Heart right ventricle (tissue), 16 donors: ENCODE data around the gene MARCHF9. TPM values are rescaled to one million over a fixed set of nuclear protein-coding genes. Genes with fewer than 3 reads are reported as not detected.

ENCODE experiments used
- ATAC-seq, 8 donors: fragments of 200-7000 bp; cut with Tn5 transposase; one replicate each; pipeline ENCODE4 v1.9.1; 2020; ENCODE audit warnings: mild to moderate bottlenecking in 8 of 8, moderate library complexity in 8 of 8, moderate number of reproducible peaks in 1 of 8
- DNase-seq, 2 donors: peaks; one replicate each; pipeline ENCODE4 v3.0.0-alpha.2; 2020
- H3K27ac ChIP-seq, 10 donors: fragments of 200-600 bp; sonication (generic) in 2 of 10; one replicate each; pipeline versions ENCODE4 v1.5.0 to v1.8.0; 2020 to 2022; ENCODE audit warnings: mild to moderate bottlenecking in 3 of 10
- H3K27me3 ChIP-seq, 7 donors: fragments of 200-600 bp; one replicate each; pipeline ENCODE4 v1.8.0; 2021 to 2022; ENCODE audit warnings: mild to moderate bottlenecking in 2 of 7
- H3K36me3 ChIP-seq, 9 donors: fragments of 200-600 bp; sonication (generic) in 1 of 9; one replicate each; pipeline versions ENCODE4 v1.5.0 to v1.8.0; 2020 to 2022; ENCODE audit warnings: mild to moderate bottlenecking in 2 of 9
- H3K4me1 ChIP-seq, 9 donors: fragments of 200-600 bp; sonication (generic) in 1 of 9; one replicate each; pipeline versions ENCODE4 v1.5.0 to v1.8.0; 2020 to 2022; ENCODE audit warnings: mild to moderate bottlenecking in 4 of 9
- H3K4me3 ChIP-seq, 10 donors: fragments of 200-600 bp; sonication (generic) in 2 of 10; one replicate each; pipeline versions ENCODE4 v1.5.0 to v1.8.0; 2020 to 2022; ENCODE audit warnings: mild to moderate bottlenecking in 7 of 10, moderate library complexity in 2 of 10
- H3K9me3 ChIP-seq, 11 donors: fragments of 200-600 bp in 10 of 11; sonication (generic) in 2 of 11; one replicate each; pipeline versions ENCODE4 v1.5.0 to v1.8.0; 2013 to 2022; ENCODE audit warnings: mild to moderate bottlenecking in 2 of 11, control low read depth in 1 of 11, moderate library complexity in 1 of 11
- CTCF ChIP-seq, 9 donors: fragments of 200-600 bp; sonication (generic) in 2 of 9; IDR thresholded peaks; one replicate each; pipeline versions ENCODE4 v1.5.0 to v1.8.0; 2021 to 2022; ENCODE audit warnings: antibody characterized with exemption in 9 of 9, mild to moderate bottlenecking in 5 of 9, moderate library complexity in 1 of 9
- WGBS, 2 donors: extraction: QIAGEN DNeasy Blood & Tissue Kit; methylation state at CpG; one replicate each; pipeline ENCODE4 v1.1.7; 2013; ENCODE audit warnings: inconsistent platforms in 1 of 2; 5-methylcytosine and 5-hydroxymethylcytosine counted together
- intact Hi-C, 10 donors: fragments of 100-400 bp; cut with DNase I; formaldehyde crosslinking; loops; one replicate each; pipeline versions ENCODE4 v1.11.1 to v1.14.2; 2022
- polyA plus RNA-seq, 2 donors: library from polyadenylated mRNA; stranded (reverse); fragments of 200-250 nt; gene quantifications; one replicate each; pipeline ENCODE4 v1.2.3, GENCODE V29; 2013
- total RNA-seq, 10 donors: library from RNA; stranded (reverse); fragmentation: NEBNext Ultra II Directional in 3 of 10; extraction: Animal tissue kit (Norgen Biotek cat#: 25700) in 3 of 10; gene quantifications; one replicate each; pipeline versions ENCODE4 v1.2.1 to v1.2.4, GENCODE V29; 2021 to 2023
- donor health status: Arrhythmogenic right ventricular cardiomyopathy.
- donor health status: ischemic (EF 13 %, LVEDD 7.1; RV severe dilation, severe dysfunction).
- donor health status: healthy with polysubstance abuse.
- donor health status: DM: no; HTN: yes; CAD: no.
- donor health status: DM: no; HTN: no; CAD: no.
- donor health status: ischemic (EF 25% LVEDD 6.9; RV normal size, moderate dysfunction).
- donor health status: ischemic (EF 25% LVEDD 5.7; RV mildly dilated, moderate dysfunction).
- donor health status: healthy.
- donor health status: DM: yes; HTN: yes; CAD: no.
- donor health status: Ischemic cardiomyopathy.
- donor health status: ischemic (EF 35%, LVEDD 5.7; RV mildly dilated, moderate dysfunction).
- donor health status: nonischemic (EF 11% LVEDD 7.7; RV severe dilation, severe dysfunction).
- donor health status: DM: yes; HTN: yes; CAD: no.
- donor health status: PGD.
- donor health status: ischemic (EF 29% LVEDD 5.4; RV normal size, mild dysfunction).
- donor health status: nonischemic (EF 23%, LVEDD 6.1; RV moderate dilation, normal function).

MARCHF9 gene
- total and polyA plus RNA-seq, 12 donors: 11.2 to 20.7 (median 13.7) TPM

GRCh38 chr12:57735952-57736740, 18.8 kb upstream of the MARCHF9 start:
- DNase-seq: peak; percentile 53 to 61
- WGBS, 2 donors: 5 to 6% methylated on average over 49 of the region's 49 CpGs
- H3K9me3 ChIP-seq: no peaks in the 10 kb centered on the region

DNA sequence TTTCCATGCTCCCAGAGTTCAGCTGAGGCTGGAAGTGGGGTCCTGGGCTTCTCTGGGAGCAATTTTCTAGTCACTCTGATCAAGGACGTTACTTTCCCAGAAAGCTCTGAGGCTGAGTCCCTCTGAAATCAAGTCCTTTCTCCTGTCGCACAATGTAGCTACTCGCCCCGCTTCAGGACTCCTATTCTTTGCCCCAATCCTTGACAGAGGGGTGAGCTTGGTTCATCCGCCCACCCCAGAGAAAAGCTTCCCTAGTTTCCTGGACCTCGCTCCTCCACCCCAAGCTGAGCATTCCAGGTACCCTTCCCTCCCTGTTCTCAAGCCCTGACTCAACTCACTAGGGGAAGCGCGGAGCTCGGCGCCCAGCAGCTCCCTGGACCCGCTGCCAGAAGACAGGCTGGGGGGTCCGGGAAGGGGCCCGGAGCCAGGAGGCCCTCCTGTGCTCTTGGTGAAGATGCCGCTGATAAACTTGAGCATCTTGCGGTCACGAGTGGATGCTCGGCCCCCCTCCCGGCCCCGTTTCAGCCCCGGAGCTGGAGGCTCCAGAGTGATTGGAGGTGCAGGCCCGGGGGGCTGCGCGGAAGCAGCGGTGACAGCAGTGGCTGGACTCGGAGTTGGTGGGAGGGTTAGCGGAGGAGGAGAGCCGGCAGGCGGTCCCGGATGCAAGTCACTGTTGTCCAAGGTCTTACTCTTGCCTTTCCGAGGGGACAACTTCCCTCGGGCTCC, 18.0 kb upstream of the MARCHF9 start:
- intact Hi-C loops: no loop called here
- Histone ChIP-seq H3K27me3 (peaks cover 13 to 89% (median 75%) of the 10 kb centered on the region in 7 donors), H3K9me3 (no peaks in the 10 kb centered on the region), H3K27ac (peak overlapping the region; percentile 4 to 77 (median 47)), H3K4me1 (peaks cover 19 to 58% (median 34%) of the 10 kb centered on the region in 9 donors), H3K4me3 (peak overlapping the region; percentile 25 to 56 (median 50)), H3K36me3 (peaks cover 0 to 41% (median 0%) of the 10 kb centered on the region in 9 donors)
- TF ChIP-seq CTCF (IDR thresholded peaks at IDR 0.05): no peak
- whole genome bisulfite sequencing, 2 donors: 9 to 10% methylated on average over 28 to 31 of the region's 31 CpGs
- no peak for ATAC-seq
- no peak for DNase-seq

More at GRCh38 chr12:57735952-57736740, 18.8 kb upstream of the MARCHF9 start:
- H3K27me3 ChIP-seq: peaks cover 13 to 97% (median 75%) of the 10 kb centered on the region in 7 donors
- H3K4me1 ChIP-seq: peaks cover 19 to 51% (median 34%) of the 10 kb centered on the region in 9 donors
- H3K27ac ChIP-seq: peak overlapping the region in 8 of 10 donors; percentile 4 to 77 (median 47)
- H3K36me3 ChIP-seq: peaks cover 0 to 49% (median 0%) of the 10 kb centered on the region in 9 donors
- peak overlapping the region; percentile 16 to 56 (median 50) for H3K4me3 ChIP-seq
- peak; percentile 32 to 76 (median 50) for ATAC-seq
- intact Hi-C loops: no loop called here
- TF ChIP-seq CTCF (IDR thresholded peaks at IDR 0.05): peak in 6 of 9 donors; percentile 7 to 55 (median 42)

- Histone ChIP-seq H3K4me1 (peaks cover 19 to 65% (median 34%) of the 10 kb centered on the region in 9 donors), H3K27ac (peak overlapping the region; percentile 7 to 77 (median 47)), H3K36me3 (peaks cover 0 to 33% (median 0%) of the 10 kb centered on the region in 9 donors), H3K27me3 (peaks cover 13 to 84% (median 72%) of the 10 kb centered on the region in 7 donors), H3K4me3 (peak overlapping the region; percentile 25 to 56 (median 50)), H3K9me3 (no peaks in the 10 kb centered on the region)
- no peak for DNase-seq
- 3 to 12% methylated on average over 67 to 110 of the region's 110 CpGs for WGBS, 2 donors
- intact Hi-C loops: no loop called here
- TF ChIP-seq CTCF (IDR thresholded peaks at IDR 0.05): peak in 7 of 9 donors; percentile 18 to 56 (median 33)
- ATAC-seq: peak in 2 of 8 donors; percentile 4 to 13
These were observed 17.1 kb upstream of the MARCHF9 start for GRCh38 chr12:57737467-57738460.
